Panc1 (cell line): ENCODE data around the gene TNFRSF14.

Experiments used
- CTCF ChIP-seq: fragments of 450-650 bp; IDR thresholded peaks from 2 replicates; pipeline ENCODE4 v1.5.1; 2017; ENCODE audit warnings: mild to moderate bottlenecking
- POLR2AphosphoS5 ChIP-seq: IDR thresholded peaks from 2 replicates; pipeline ENCODE4 v1.6.1; 2012; ENCODE audit warnings: mild to moderate bottlenecking, low read depth, low read length, moderate library complexity
- REST ChIP-seq, 2 experiments: IDR thresholded peaks; 2 replicates each; pipeline ENCODE4 v1.6.1; 2011 to 2012; ENCODE audit warnings: low read depth in 2 of 2, control low read depth in 1 of 2, low read length in 1 of 2, mild to moderate bottlenecking in 1 of 2, moderate library complexity in 1 of 2; ENCODE audit not compliant: insufficient read depth in 1 of 2

- TF ChIP-seq REST (IDR thresholded peaks at IDR 0.05; ENCODE audit: insufficient read depth in 1 of 2, low read depth in 2 of 2, low read length in 1 of 2) (no peak), CTCF (no peak), POLR2AphosphoS5 (no peak)
Observed at GRCh38 chr1:2583331-2583791, 27.2 kb downstream of the TNFRSF14 start.
